Endothelial cell of umbilical vein (primary cell): ENCODE measurements around the gene TRIM45. TPM values are rescaled to one million over a fixed set of nuclear protein-coding genes. Genes with fewer than 3 reads are reported as not detected.

Source experiments
- BruUV-seq: library from RNA; stranded (reverse); fragments of 400-500 nt; replicated peaks from 2 replicates; lab custom pipeline; 2021; lab: Mats Ljungman, UMichigan
- CTCF ChIA-PET: fragments of 300-600, 350-600 bp; sonication (Branson Sonifier 250); formaldehyde crosslinking; loops from one replicate; lab custom pipeline; 2021; ENCODE audit warnings: antibody characterized with exemption, inconsistent platforms; lab: Charles Lee
- POLR2A ChIA-PET: fragments of 300-600, 350-600 bp; sonication (Branson Sonifier 250); formaldehyde crosslinking; loops from one replicate; lab custom pipeline; 2021; ENCODE audit warnings: antibody characterized with exemption, inconsistent platforms; lab: Charles Lee
- DNase-seq: peaks from one replicate; pipeline ENCODE4 v3.0.0-alpha.2; 2011; ENCODE audit warnings: low read depth, low spot score
- FAIRE-seq: peaks from 2 replicates; lab custom pipeline; 2011; peaks lifted over from hg19 to GRCh38; lab: Jason Lieb, UNC
- H2AFZ ChIP-seq: 2 replicates; pipeline ENCODE4 v1.6.0; 2012; ENCODE audit warnings: low read depth, low read length, control low read depth, inconsistent platforms
- H3K27ac ChIP-seq: 2 replicates; pipeline ENCODE4 v1.5.1; 2011; ENCODE audit warnings: low read depth, mild to moderate bottlenecking, control low read depth, low read length, moderate library complexity; ENCODE audit not compliant: insufficient read depth
- H3K27me3 ChIP-seq, 2 experiments: 2 replicates each; pipeline versions ENCODE4 v1.6.0 to v1.6.1; 2011; ENCODE audit warnings: low read length in 2 of 2, mixed read lengths in 1 of 2; ENCODE audit not compliant: control insufficient read depth in 2 of 2, insufficient read depth in 2 of 2
- H3K36me3 ChIP-seq, 2 experiments: 2 replicates in 1 of 2; 3 replicates in 1 of 2; pipeline ENCODE4 v1.5.1; 2011; ENCODE audit warnings: low read length in 2 of 2, mild to moderate bottlenecking in 1 of 2, moderate library complexity in 1 of 2; ENCODE audit not compliant: control insufficient read depth in 2 of 2, insufficient read depth in 2 of 2; ENCODE audit errors: extremely low read depth in 1 of 2
- H3K4me1 ChIP-seq: 3 replicates; pipeline ENCODE4 v1.5.1; 2011; ENCODE audit warnings: mild to moderate bottlenecking, low read length; ENCODE audit not compliant: control insufficient read depth, insufficient read depth; ENCODE audit errors: extremely low read depth
- H3K4me2 ChIP-seq: 2 replicates; pipeline ENCODE4 v1.6.1; 2011; ENCODE audit warnings: low read length, control low read depth, mixed read lengths; ENCODE audit not compliant: insufficient read depth
- H3K4me3 ChIP-seq, 3 experiments: fragments of 200-600 bp in 1 of 3; sonication (generic), shearing (Covaris generic) in 1 of 3; replicated peaks in 1 of 3; 2 replicates each; pipeline ENCODE4 v1.5.1; 2011 to 2016; ENCODE audit warnings: control low read depth in 3 of 3, low read length in 3 of 3, mild to moderate bottlenecking in 2 of 3, inconsistent platforms in 1 of 3, low read depth in 1 of 3, moderate library complexity in 1 of 3; ENCODE audit not compliant: insufficient read depth in 1 of 3
- H3K79me2 ChIP-seq: 2 replicates; pipeline ENCODE4 v1.6.0; 2012; ENCODE audit warnings: low read length, inconsistent platforms; ENCODE audit not compliant: control insufficient read depth, insufficient read depth
- H3K9ac ChIP-seq: replicated peaks from 2 replicates; pipeline ENCODE3; 2011; ENCODE audit warnings: low read length, control low read depth; ENCODE audit not compliant: insufficient read depth; ENCODE audit errors: extremely low read depth
- H3K9me1 ChIP-seq: replicated peaks from 3 replicates; pipeline ENCODE4 v1.6.0; 2011; ENCODE audit warnings: mild to moderate bottlenecking, low read length; ENCODE audit not compliant: control insufficient read depth, insufficient read depth; ENCODE audit errors: extremely low read depth
- H3K9me3 ChIP-seq: replicated peaks from 2 replicates; pipeline ENCODE4 v1.5.1; 2012; ENCODE audit warnings: low read length, inconsistent platforms; ENCODE audit not compliant: control insufficient read depth, insufficient read depth
- H4K20me1 ChIP-seq: replicated peaks from 2 replicates; pipeline ENCODE3; 2011; ENCODE audit warnings: mild to moderate bottlenecking, low read length; ENCODE audit not compliant: control insufficient read depth, insufficient read depth; ENCODE audit errors: extremely low read depth
- EZH2 ChIP-seq: IDR thresholded peaks from 2 replicates; pipeline ENCODE4 v1.6.1; 2012; ENCODE audit warnings: borderline replicate concordance, low read depth, mild to moderate bottlenecking, moderate library complexity, low read length, inconsistent platforms; ENCODE audit not compliant: severe bottlenecking
- FOS ChIP-seq: IDR thresholded peaks from 2 replicates; pipeline ENCODE4 v1.6.1; 2011; ENCODE audit warnings: mild to moderate bottlenecking, low read length, moderate library complexity, borderline replicate concordance; ENCODE audit not compliant: insufficient read depth
- GATA2 ChIP-seq: IDR thresholded peaks from 2 replicates; pipeline ENCODE4 v1.7.0; 2011; ENCODE audit warnings: low read depth, mild to moderate bottlenecking, moderate library complexity, mixed read lengths, low read length; ENCODE audit not compliant: insufficient read length, insufficient read depth
- JUN ChIP-seq: IDR thresholded peaks from 2 replicates; pipeline ENCODE4 v1.6.1; 2011; ENCODE audit warnings: borderline replicate concordance, low read depth; ENCODE audit not compliant: insufficient read length, insufficient read depth
- MYC ChIP-seq: IDR thresholded peaks from one replicate; pipeline ENCODE4 v1.6.1; 2011; ENCODE audit warnings: mild to moderate bottlenecking, low read depth, low read length
- POLR2A ChIP-seq: IDR thresholded peaks from 2 replicates; pipeline ENCODE4 v1.6.1; 2012; ENCODE audit warnings: low read depth, mild to moderate bottlenecking, control low read depth, low read length
- POLR2AphosphoS5 ChIP-seq: IDR thresholded peaks from 2 replicates; pipeline ENCODE4 v1.6.1; 2012; ENCODE audit warnings: low read depth, mild to moderate bottlenecking, control low read depth, low read length, moderate library complexity; ENCODE audit not compliant: insufficient read depth
- dilution Hi-C: fragments of 300-500 bp; cut with MboI; formaldehyde crosslinking; loops from one replicate; pipeline ENCODE4 v1.15.0; 2019; ENCODE audit warnings: low sequenced_read_pairs; ENCODE audit not compliant: extremely low pct_ligation_motif_present
- intact Hi-C: fragments of 100-400 bp; cut with micrococcal nuclease; formaldehyde crosslinking; loops from one replicate; pipeline ENCODE4 v1.10.0; 2022
- polyA plus RNA-seq, 4 experiments: library from polyadenylated mRNA; depleted of rRNA in 3 of 4; stranded (reverse) in 3 of 4; unstranded in 1 of 4; fragments of >200 nt; gene quantifications; 2 replicates each; pipeline versions ENCODE4 v1.2.1 to v1.2.3, GENCODE V29; 2011 to 2012; ENCODE audit warnings: missing spikeins in 1 of 4
- total RNA-seq: library from RNA; stranded (reverse); gene quantifications from 2 replicates; pipeline ENCODE4 v1.2.3, GENCODE V29; 2021
- TF ChIP-seq, protein P1 (sequence below): IDR thresholded peaks from 2 replicates; pipeline ENCODE4 v1.6.1; 2011; ENCODE audit not compliant: insufficient read depth, insufficient read length
- TF ChIP-seq, protein P2 (sequence below), 2 donors: IDR thresholded peaks; 1 replicate in 1 of 2; 2 replicates in 1 of 2; pipeline ENCODE4 v1.5.1; 2011; ENCODE audit warnings: low read length in 2 of 2, mild to moderate bottlenecking in 2 of 2, moderate library complexity in 2 of 2, control low read depth in 1 of 2, inconsistent platforms in 1 of 2, low read depth in 1 of 2; ENCODE audit not compliant: insufficient read depth in 1 of 2; ENCODE audit errors: extremely low read depth in 1 of 2

TRIM45 gene
- total and polyA plus RNA-seq, 2 donors (not counting 3 experiments of a cell fraction or from before 2014, with no cell fraction given) = 2.9 to 3.1 TPM

DNA sequence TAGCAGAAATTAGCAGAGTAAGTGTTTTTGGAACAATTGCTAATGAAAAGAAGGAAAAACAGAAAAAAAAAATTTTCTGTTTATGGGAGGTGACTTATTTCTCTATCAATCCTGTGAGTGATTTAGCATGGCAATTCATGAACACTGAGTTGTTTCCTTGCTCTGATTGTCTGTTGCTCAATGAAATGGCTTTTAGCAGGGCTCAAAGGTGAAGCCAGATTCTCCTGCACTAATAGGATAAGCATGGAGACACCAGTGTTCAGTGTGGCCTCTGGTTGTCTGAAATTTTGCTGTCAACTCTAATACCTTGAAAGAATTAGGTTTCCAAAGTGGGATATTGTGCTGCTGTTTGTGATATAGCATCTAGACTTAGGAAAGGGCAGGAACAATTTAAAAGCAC lies 15.8 kb downstream of the TRIM45 start:
- Histone ChIP-seq H2AFZ (no peak overlapping the region), H3K79me2 (no peaks in the 10 kb centered on the region), H3K27me3 (no peaks in the 10 kb centered on the region), H3K4me1 (peaks cover 4% of the 10 kb centered on the region), H3K9me1 (no peaks in the 10 kb centered on the region), H3K9ac (no peak overlapping the region), H3K36me3 (peaks cover 0 to 3% of the 10 kb centered on the region in 2 experiments), H3K27ac (no peak overlapping the region), H3K9me3 (no peaks in the 10 kb centered on the region), H3K4me2 (no peak overlapping the region), H3K4me3 (no peak overlapping the region), H4K20me1 (no peaks in the 10 kb centered on the region)
- no TSS peak for BruUV-seq
- DNase-seq (no peak), FAIRE-seq (no peak)
- TF ChIP-seq JUN (no peak), FOS (no peak), POLR2AphosphoS5 (no peak), MYC (no peak), POLR2A (no peak), GATA2 (no peak), EZH2 (no peak)
- TF ChIP-seq, protein P1, sequence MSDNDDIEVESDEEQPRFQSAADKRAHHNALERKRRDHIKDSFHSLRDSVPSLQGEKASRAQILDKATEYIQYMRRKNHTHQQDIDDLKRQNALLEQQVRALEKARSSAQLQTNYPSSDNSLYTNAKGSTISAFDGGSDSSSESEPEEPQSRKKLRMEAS = no peak
- TF ChIP-seq, protein P2, sequence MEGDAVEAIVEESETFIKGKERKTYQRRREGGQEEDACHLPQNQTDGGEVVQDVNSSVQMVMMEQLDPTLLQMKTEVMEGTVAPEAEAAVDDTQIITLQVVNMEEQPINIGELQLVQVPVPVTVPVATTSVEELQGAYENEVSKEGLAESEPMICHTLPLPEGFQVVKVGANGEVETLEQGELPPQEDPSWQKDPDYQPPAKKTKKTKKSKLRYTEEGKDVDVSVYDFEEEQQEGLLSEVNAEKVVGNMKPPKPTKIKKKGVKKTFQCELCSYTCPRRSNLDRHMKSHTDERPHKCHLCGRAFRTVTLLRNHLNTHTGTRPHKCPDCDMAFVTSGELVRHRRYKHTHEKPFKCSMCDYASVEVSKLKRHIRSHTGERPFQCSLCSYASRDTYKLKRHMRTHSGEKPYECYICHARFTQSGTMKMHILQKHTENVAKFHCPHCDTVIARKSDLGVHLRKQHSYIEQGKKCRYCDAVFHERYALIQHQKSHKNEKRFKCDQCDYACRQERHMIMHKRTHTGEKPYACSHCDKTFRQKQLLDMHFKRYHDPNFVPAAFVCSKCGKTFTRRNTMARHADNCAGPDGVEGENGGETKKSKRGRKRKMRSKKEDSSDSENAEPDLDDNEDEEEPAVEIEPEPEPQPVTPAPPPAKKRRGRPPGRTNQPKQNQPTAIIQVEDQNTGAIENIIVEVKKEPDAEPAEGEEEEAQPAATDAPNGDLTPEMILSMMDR (IDR thresholded peaks at IDR 0.05; ENCODE audit: extremely low read depth in 1 of 2, insufficient read depth in 1 of 2, low read depth in 1 of 2, low read length in 2 of 2) = no peak
- CTCF ChIA-PET = no interaction called here
- intact Hi-C loops (no loop called here), dilution Hi-C loops (no loop called here)
- POLR2A ChIA-PET = interaction anchor here (1.4 kb wide), 1 partner anchor 12 kb away, joined by 3 read pairs; no protein-coding TSS in a partner anchor
